Ishikawa (cell line): ENCODE measurements around the gene CORIN.

Experiments used
- CEBPB ChIP-seq: IDR thresholded peaks from 2 replicates; pipeline ENCODE4 v1.6.1; 2012
- CREB1 ChIP-seq: IDR thresholded peaks from 2 replicates; pipeline ENCODE4 v1.6.1; 2012; ENCODE audit warnings: low read depth
- EGR1 ChIP-seq: IDR thresholded peaks from 2 replicates; pipeline ENCODE4 v1.6.1; 2012
- EP300 ChIP-seq: IDR thresholded peaks from 2 replicates; pipeline ENCODE4 v1.6.1; 2012; ENCODE audit warnings: borderline replicate concordance
- FOXM1 ChIP-seq: IDR thresholded peaks from 2 replicates; pipeline ENCODE4 v1.6.1; 2012; ENCODE audit warnings: low read depth, borderline replicate concordance
- NFIC ChIP-seq: IDR thresholded peaks from 2 replicates; pipeline ENCODE4 v1.6.1; 2012
- RAD21 ChIP-seq: IDR thresholded peaks from 2 replicates; pipeline ENCODE4 v1.6.1; 2012; ENCODE audit warnings: low read depth
- TAF1 ChIP-seq: IDR thresholded peaks from 2 replicates; pipeline ENCODE4 v1.6.1; 2012; ENCODE audit warnings: low read depth, mild to moderate bottlenecking
- TCF12 ChIP-seq: IDR thresholded peaks from 2 replicates; pipeline ENCODE4 v1.6.1; 2012; ENCODE audit warnings: low read depth
- TEAD4 ChIP-seq: IDR thresholded peaks from 2 replicates; pipeline ENCODE4 v1.6.1; 2012
- USF1 ChIP-seq: IDR thresholded peaks from 2 replicates; pipeline ENCODE4 v1.6.1; 2012
- YY1 ChIP-seq: IDR thresholded peaks from 2 replicates; pipeline ENCODE4 v1.6.1; 2012; ENCODE audit warnings: low read depth
- ZBTB7A ChIP-seq: IDR thresholded peaks from 2 replicates; pipeline ENCODE4 v1.6.1; 2012; ENCODE audit warnings: low read depth
- TF ChIP-seq, protein P1 (sequence below): IDR thresholded peaks from 2 replicates; pipeline ENCODE4 v1.6.1; 2012; ENCODE audit warnings: low read depth, mild to moderate bottlenecking
- TF ChIP-seq, protein P2 (sequence below): IDR thresholded peaks from 2 replicates; pipeline ENCODE4 v1.6.1; 2012

The CORIN gene

DNA sequence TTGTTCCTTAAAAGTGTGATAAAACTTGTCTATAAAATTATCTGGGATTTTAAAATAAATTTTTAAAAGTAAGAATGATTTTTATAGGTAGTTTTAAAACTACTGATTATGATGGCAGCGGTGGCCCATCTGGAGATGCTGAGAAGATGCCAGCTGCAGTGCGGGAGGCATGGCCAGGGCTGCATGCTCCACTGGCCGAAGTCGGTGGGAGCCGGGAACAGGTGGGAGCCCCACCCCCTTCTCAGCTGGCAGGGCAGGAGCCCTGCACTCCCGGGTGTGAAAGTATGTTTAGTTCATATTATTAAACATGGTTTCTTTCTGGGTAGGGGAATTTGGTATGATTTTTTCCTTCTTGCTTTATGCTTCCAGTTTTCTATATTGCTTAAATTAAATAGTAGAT is 63.8 kb downstream of the CORIN start:
- TF ChIP-seq, protein P1, sequence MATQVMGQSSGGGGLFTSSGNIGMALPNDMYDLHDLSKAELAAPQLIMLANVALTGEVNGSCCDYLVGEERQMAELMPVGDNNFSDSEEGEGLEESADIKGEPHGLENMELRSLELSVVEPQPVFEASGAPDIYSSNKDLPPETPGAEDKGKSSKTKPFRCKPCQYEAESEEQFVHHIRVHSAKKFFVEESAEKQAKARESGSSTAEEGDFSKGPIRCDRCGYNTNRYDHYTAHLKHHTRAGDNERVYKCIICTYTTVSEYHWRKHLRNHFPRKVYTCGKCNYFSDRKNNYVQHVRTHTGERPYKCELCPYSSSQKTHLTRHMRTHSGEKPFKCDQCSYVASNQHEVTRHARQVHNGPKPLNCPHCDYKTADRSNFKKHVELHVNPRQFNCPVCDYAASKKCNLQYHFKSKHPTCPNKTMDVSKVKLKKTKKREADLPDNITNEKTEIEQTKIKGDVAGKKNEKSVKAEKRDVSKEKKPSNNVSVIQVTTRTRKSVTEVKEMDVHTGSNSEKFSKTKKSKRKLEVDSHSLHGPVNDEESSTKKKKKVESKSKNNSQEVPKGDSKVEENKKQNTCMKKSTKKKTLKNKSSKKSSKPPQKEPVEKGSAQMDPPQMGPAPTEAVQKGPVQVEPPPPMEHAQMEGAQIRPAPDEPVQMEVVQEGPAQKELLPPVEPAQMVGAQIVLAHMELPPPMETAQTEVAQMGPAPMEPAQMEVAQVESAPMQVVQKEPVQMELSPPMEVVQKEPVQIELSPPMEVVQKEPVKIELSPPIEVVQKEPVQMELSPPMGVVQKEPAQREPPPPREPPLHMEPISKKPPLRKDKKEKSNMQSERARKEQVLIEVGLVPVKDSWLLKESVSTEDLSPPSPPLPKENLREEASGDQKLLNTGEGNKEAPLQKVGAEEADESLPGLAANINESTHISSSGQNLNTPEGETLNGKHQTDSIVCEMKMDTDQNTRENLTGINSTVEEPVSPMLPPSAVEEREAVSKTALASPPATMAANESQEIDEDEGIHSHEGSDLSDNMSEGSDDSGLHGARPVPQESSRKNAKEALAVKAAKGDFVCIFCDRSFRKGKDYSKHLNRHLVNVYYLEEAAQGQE: no peak
- TF ChIP-seq CREB1: no peak
- TF ChIP-seq CEBPB: no peak
- no peak for TF ChIP-seq YY1
- no peak for TF ChIP-seq FOXM1
- TF ChIP-seq TEAD4: no peak
- TF ChIP-seq TCF12: no peak
- no peak for TF ChIP-seq USF1
- no peak for TF ChIP-seq EGR1
- TF ChIP-seq RAD21: no peak
- TF ChIP-seq, protein P2, sequence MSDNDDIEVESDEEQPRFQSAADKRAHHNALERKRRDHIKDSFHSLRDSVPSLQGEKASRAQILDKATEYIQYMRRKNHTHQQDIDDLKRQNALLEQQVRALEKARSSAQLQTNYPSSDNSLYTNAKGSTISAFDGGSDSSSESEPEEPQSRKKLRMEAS: no peak
- TF ChIP-seq TAF1: no peak
- TF ChIP-seq ZBTB7A: no peak
- TF ChIP-seq NFIC: no peak
- TF ChIP-seq EP300: no peak

- TF ChIP-seq NFIC (no peak), RAD21 (no peak), USF1 (no peak), EGR1 (no peak), TCF12 (no peak), ZBTB7A (no peak), YY1 (no peak), FOXM1 (no peak), TAF1 (no peak), EP300 (no peak), CREB1 (no peak)
These were observed 66.8 kb downstream of the CORIN start for GRCh38 chr4:47771020-47771419.

- no peak for TF ChIP-seq NFIC
- TF ChIP-seq FOXM1: no peak
- TF ChIP-seq TCF12: no peak
- no peak for TF ChIP-seq YY1
- no peak for TF ChIP-seq EGR1
- TF ChIP-seq, protein P1: no peak
- TF ChIP-seq, protein P2: no peak
- TF ChIP-seq RAD21: no peak
- no peak for TF ChIP-seq USF1
- TF ChIP-seq CEBPB: no peak
- TF ChIP-seq TAF1: no peak
- TF ChIP-seq TEAD4: no peak
- no peak for TF ChIP-seq ZBTB7A
- TF ChIP-seq CREB1: no peak
- TF ChIP-seq EP300: no peak
These were observed 74.6 kb downstream of the CORIN start for GRCh38 chr4:47763279-47763678.

DNA sequence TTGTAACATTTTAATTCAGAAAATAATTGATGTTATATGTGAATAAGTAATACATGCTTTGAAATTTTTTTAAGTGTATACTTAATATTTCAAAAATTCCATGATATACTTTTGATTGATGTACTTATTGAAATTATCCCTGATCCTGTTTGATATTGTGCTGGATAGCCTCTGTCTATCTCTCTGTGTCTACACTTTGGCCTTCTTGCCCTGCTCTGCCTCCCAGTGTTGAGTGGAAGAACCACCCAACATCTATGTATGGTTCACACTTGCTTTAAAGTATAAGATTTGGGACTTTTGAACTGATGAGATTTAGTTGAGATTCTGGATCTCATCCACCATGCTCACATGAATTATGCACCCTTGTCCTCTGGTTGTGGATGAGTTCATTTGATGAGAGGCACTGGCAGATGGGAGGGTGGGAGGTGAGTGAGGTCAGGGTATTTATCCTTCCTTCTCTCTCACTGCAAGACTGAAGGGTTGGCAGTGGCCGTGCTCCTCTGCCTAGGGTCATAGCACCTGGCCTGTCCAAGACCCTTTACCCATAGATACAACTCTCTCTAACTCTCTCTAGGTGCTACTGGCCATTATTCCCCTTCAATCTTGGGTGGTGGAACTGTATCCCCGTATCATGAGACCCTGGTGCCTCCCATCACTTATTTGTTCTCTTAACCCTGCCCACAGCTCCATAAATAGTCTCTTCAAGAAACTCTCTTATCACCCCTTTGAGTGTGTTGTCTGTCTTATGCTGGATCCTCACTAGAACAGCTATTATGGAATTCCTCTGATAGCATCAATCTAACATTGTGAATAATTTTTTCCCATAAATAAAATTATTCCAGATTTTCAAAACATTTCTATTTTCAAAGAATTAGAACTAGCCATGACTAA is 75.2 kb downstream of the CORIN start:
- no peak for TF ChIP-seq TAF1
- TF ChIP-seq ZBTB7A: no peak

DNA sequence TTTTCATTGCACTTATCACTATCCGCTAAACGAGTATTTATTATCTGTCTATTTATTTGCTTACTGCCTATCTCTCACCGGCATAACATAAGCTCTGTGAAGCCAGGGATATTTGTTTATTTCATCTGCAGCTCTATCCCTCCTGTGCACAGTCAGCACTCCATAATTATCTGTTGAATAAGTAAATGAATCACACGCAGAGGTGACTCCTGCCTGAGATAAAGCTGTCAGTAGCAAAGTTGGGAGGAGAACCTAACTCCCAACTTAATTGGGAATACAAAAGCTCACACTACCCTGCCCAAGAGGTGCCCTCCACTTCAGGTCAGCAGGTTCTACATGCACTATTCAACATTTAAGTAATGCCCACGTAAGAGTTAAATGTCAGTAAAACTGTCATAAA is 85.7 kb downstream of the CORIN start:
- TF ChIP-seq RAD21 (no peak), EP300 (no peak), TEAD4 (no peak), TCF12 (no peak), YY1 (no peak), EGR1 (no peak), USF1 (no peak), NFIC (no peak)
- TF ChIP-seq, protein P1: no peak
- TF ChIP-seq, protein P2: no peak
